WTC11 (cell line): ENCODE measurements around the gene L3MBTL1. TPM values are rescaled to one million over a fixed set of nuclear protein-coding genes. Genes with fewer than 3 reads are reported as not detected.
"Not testable (repeated sequence)": the region's sequence is repeated elsewhere in the genome, so short reads cannot be mapped to it uniquely, and the experiment has no call there.

Experiments used
- ATAC-seq: fragments of 200-7000 bp; cut with Tn5 transposase; 2 replicates; pipeline ENCODE4 v1.10.0; 2021; ENCODE audit warnings: mild to moderate bottlenecking, moderate library complexity
- CTCF ChIA-PET: fragments of 300-600 bp; sonication (Branson Sonifier 250); formaldehyde crosslinking; loops from one replicate; lab custom pipeline; 2021; ENCODE audit warnings: antibody characterized with exemption; lab: Charles Lee
- POLR2A ChIA-PET: fragments of 350-600 bp; sonication (Branson Sonifier 250); formaldehyde crosslinking; loops from one replicate; lab custom pipeline; 2021; ENCODE audit warnings: antibody characterized with exemption; lab: Charles Lee
- DNase-seq: peaks from one replicate; pipeline ENCODE4 v3.0.0; 2021; ENCODE audit warnings: low spot score
- H3K27ac Mint-ChIP-seq: 2 replicates; pipeline ENCODE4 v1.8.0; 2021; ENCODE audit warnings: mixed read lengths
- H3K27me3 Mint-ChIP-seq: 2 replicates; pipeline ENCODE4 v1.8.0; 2021; ENCODE audit warnings: low read depth, mild to moderate bottlenecking, moderate library complexity, mixed read lengths
- H3K36me3 Mint-ChIP-seq: 2 replicates; pipeline ENCODE4 v1.8.0; 2021; ENCODE audit warnings: mixed read lengths
- H3K4me1 Mint-ChIP-seq: 2 replicates; pipeline ENCODE4 v1.8.0; 2022; ENCODE audit warnings: mixed read lengths
- H3K4me3 Mint-ChIP-seq: 2 replicates; pipeline ENCODE4 v1.8.0; 2021; ENCODE audit warnings: mild to moderate bottlenecking, moderate library complexity, mixed read lengths
- H3K9me3 Mint-ChIP-seq: 2 replicates; pipeline ENCODE4 v1.8.0; 2021; ENCODE audit warnings: mixed read lengths
- CREM ChIP-seq: sonication (generic); formaldehyde crosslinking; IDR thresholded peaks from 2 replicates; pipeline ENCODE4 v1.8.1; 2022; ENCODE audit warnings: mild to moderate bottlenecking, missing genetic modification reagents, moderate library complexity
- ERG ChIP-seq: fragments of 250-450 bp; sonication (Bioruptor Pico); IDR thresholded peaks from 2 replicates; pipeline ENCODE4 v1.8.0; 2021; ENCODE audit warnings: mild to moderate bottlenecking
- ESRRA ChIP-seq: sonication (generic); formaldehyde crosslinking; IDR thresholded peaks from 2 replicates; pipeline ENCODE4 v1.8.1; 2022; ENCODE audit warnings: mild to moderate bottlenecking, missing genetic modification reagents, borderline replicate concordance
- GABPB1 ChIP-seq: sonication (generic); formaldehyde crosslinking; IDR thresholded peaks from 2 replicates; pipeline ENCODE4 v1.8.1; 2023; ENCODE audit warnings: mild to moderate bottlenecking, missing genetic modification reagents
- GTF2I ChIP-seq: fragments of 250-450 bp; sonication (Bioruptor Pico); conservative IDR thresholded peaks from 2 replicates; pipeline ENCODE4 v1.4.0; 2021; ENCODE audit warnings: mild to moderate bottlenecking
- JAZF1 ChIP-seq: fragments of 250-450 bp; sonication (Bioruptor Pico); IDR thresholded peaks from 2 replicates; pipeline ENCODE4 v1.9.0; 2021; ENCODE audit warnings: moderate library complexity, mild to moderate bottlenecking, inconsistent platforms
- KAT7 ChIP-seq: sonication (generic); formaldehyde crosslinking; IDR thresholded peaks from 2 replicates; pipeline ENCODE4 v1.8.1; 2023; ENCODE audit warnings: missing genetic modification reagents, mild to moderate bottlenecking, borderline replicate concordance
- MYBL2 ChIP-seq: sonication (generic); formaldehyde crosslinking; IDR thresholded peaks from 2 replicates; pipeline ENCODE4 v1.8.1; 2023; ENCODE audit warnings: mild to moderate bottlenecking, moderate library complexity, missing genetic modification reagents
- OVOL2 ChIP-seq: fragments of 250-450 bp; sonication (Bioruptor Pico); IDR thresholded peaks from 2 replicates; pipeline ENCODE4 v1.9.0; 2021; ENCODE audit warnings: mild to moderate bottlenecking, borderline replicate concordance
- RELA ChIP-seq: sonication (generic); formaldehyde crosslinking; IDR thresholded peaks from 2 replicates; pipeline ENCODE4 v1.8.1; 2022; ENCODE audit warnings: missing genetic modification reagents, mild to moderate bottlenecking, borderline replicate concordance
- SP1 ChIP-seq: sonication (generic); formaldehyde crosslinking; conservative IDR thresholded peaks from 2 replicates; pipeline ENCODE4 v1.8.1; 2022; ENCODE audit warnings: missing genetic modification reagents
- TEAD4 ChIP-seq: sonication (generic); formaldehyde crosslinking; IDR thresholded peaks from 2 replicates; pipeline ENCODE4 v1.8.0; 2022; ENCODE audit warnings: mild to moderate bottlenecking, missing genetic modification reagents
- ZNF423 ChIP-seq: fragments of 250-450 bp; sonication (Bioruptor Pico); IDR thresholded peaks from 2 replicates; pipeline ENCODE4 v2.1.2; 2022; ENCODE audit warnings: mild to moderate bottlenecking, moderate library complexity
- ZNF532 ChIP-seq: fragments of 250-450 bp; sonication (Bioruptor Pico); IDR thresholded peaks from 2 replicates; pipeline ENCODE4 v1.9.0; 2021; ENCODE audit warnings: mild to moderate bottlenecking, borderline replicate concordance
- total RNA-seq: library from RNA; stranded (reverse); gene quantifications from 3 replicates; pipeline ENCODE4 v1.2.3, GENCODE V29; 2021
- TF ChIP-seq, protein P1 (sequence below): sonication (generic); formaldehyde crosslinking; conservative IDR thresholded peaks from 2 replicates; pipeline ENCODE4 v1.8.1; 2022; ENCODE audit warnings: mild to moderate bottlenecking, missing genetic modification reagents
- TF ChIP-seq, protein P2 (sequence below): sonication (generic); formaldehyde crosslinking; IDR thresholded peaks from 2 replicates; pipeline ENCODE4 v1.8.1; 2023; ENCODE audit warnings: mild to moderate bottlenecking, missing genetic modification reagents
- TF ChIP-seq, protein P3 (sequence below): fragments of 250-450 bp; sonication (Bioruptor Pico); IDR thresholded peaks from 2 replicates; pipeline ENCODE4 v2.1.2; 2022; ENCODE audit warnings: mild to moderate bottlenecking, moderate library complexity

The L3MBTL1 gene
- total RNA-seq, 1 experiment from 2014 or later = 28.3 TPM

GRCh38 chr20:43495388-43495787, 12.1 kb upstream of the L3MBTL1 start:
- Mint-ChIP-seq H3K36me3 (no peaks in the 10 kb centered on the region), H3K4me1 (no peaks in the 10 kb centered on the region)
- CTCF ChIA-PET = no interaction called here

GRCh38 chr20:43502021-43502420, 5.5 kb upstream of the L3MBTL1 start:
- H3K4me3 Mint-ChIP-seq, H3K27ac Mint-ChIP-seq, CTCF ChIA-PET, H3K36me3 Mint-ChIP-seq, ATAC-seq, H3K9me3 Mint-ChIP-seq, POLR2A ChIA-PET, H3K4me1 Mint-ChIP-seq, DNase-seq: not testable (repeated sequence)
- H3K27me3 Mint-ChIP-seq = peaks cover 45% of the 10 kb centered on the region

More at GRCh38 chr20:43495388-43495787, 12.1 kb upstream of the L3MBTL1 start:
- no peak overlapping the region for H3K4me3 Mint-ChIP-seq
- DNase-seq (no peak), ATAC-seq (no peak)
- H3K27me3 Mint-ChIP-seq = peaks cover 5% of the 10 kb centered on the region
- POLR2A ChIA-PET = no interaction called here
- no peak overlapping the region for H3K27ac Mint-ChIP-seq
- peaks cover 12% of the 10 kb centered on the region; the same call in 1 of the 2 replicates for H3K9me3 Mint-ChIP-seq
- TF ChIP-seq GABPB1 (no peak), CREM (CRISPR knock-in tag) (no peak), GTF2I (CRISPR knock-in tag) (no peak), ESRRA (CRISPR knock-in tag) (no peak), KAT7 (no peak), RELA (CRISPR knock-in tag) (no peak), ERG (CRISPR knock-in tag) (no peak), SP1 (CRISPR knock-in tag) (no peak), ZNF532 (CRISPR knock-in tag) (no peak), MYBL2 (CRISPR knock-in tag) (no peak), ZNF423 (no peak), JAZF1 (CRISPR knock-in tag) (no peak), OVOL2 (CRISPR knock-in tag) (no peak), TEAD4 (CRISPR knock-in tag) (no peak)
- TF ChIP-seq, protein P1, sequence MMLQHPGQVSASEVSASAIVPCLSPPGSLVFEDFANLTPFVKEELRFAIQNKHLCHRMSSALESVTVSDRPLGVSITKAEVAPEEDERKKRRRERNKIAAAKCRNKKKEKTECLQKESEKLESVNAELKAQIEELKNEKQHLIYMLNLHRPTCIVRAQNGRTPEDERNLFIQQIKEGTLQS = no peak
- TF ChIP-seq, protein P2, sequence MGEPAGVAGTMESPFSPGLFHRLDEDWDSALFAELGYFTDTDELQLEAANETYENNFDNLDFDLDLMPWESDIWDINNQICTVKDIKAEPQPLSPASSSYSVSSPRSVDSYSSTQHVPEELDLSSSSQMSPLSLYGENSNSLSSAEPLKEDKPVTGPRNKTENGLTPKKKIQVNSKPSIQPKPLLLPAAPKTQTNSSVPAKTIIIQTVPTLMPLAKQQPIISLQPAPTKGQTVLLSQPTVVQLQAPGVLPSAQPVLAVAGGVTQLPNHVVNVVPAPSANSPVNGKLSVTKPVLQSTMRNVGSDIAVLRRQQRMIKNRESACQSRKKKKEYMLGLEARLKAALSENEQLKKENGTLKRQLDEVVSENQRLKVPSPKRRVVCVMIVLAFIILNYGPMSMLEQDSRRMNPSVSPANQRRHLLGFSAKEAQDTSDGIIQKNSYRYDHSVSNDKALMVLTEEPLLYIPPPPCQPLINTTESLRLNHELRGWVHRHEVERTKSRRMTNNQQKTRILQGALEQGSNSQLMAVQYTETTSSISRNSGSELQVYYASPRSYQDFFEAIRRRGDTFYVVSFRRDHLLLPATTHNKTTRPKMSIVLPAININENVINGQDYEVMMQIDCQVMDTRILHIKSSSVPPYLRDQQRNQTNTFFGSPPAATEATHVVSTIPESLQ = no peak
- TF ChIP-seq, protein P3, sequence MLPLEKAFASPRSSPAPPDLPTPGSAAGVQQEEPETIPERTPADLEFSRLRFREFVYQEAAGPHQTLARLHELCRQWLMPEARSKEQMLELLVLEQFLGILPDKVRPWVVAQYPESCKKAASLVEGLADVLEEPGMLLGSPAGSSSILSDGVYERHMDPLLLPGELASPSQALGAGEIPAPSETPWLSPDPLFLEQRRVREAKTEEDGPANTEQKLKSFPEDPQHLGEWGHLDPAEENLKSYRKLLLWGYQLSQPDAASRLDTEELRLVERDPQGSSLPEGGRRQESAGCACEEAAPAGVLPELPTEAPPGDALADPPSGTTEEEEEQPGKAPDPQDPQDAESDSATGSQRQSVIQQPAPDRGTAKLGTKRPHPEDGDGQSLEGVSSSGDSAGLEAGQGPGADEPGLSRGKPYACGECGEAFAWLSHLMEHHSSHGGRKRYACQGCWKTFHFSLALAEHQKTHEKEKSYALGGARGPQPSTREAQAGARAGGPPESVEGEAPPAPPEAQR (CRISPR knock-in tag) = no peak
